Measurements from ENCODE around the gene USP28.
"Not testable (repeated sequence)": the region's sequence is repeated elsewhere in the genome, so short reads cannot be mapped to it uniquely, and the experiment has no call there.

DNA sequence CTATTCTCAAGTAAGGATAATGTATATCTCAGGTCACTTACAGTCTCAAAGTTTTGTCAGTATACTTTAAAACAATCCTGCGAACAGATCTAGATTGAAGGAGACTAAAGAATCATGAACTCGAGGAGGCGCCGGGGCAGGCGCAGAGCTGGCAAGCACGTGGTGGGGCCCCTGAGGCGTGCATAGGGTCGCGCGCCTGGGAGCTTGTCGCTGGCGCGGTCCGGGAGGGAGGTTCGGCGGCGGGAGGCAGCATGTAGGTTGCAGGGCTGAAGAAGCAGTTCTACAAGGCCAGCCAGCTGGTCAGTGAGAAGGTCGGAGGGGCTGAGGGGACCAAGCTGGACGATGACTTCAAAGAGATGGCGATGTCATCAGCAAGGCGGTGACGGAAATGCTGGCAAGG lies 86.4 kb downstream of the USP28 start:
- TF ChIP-seq, protein P1, sequence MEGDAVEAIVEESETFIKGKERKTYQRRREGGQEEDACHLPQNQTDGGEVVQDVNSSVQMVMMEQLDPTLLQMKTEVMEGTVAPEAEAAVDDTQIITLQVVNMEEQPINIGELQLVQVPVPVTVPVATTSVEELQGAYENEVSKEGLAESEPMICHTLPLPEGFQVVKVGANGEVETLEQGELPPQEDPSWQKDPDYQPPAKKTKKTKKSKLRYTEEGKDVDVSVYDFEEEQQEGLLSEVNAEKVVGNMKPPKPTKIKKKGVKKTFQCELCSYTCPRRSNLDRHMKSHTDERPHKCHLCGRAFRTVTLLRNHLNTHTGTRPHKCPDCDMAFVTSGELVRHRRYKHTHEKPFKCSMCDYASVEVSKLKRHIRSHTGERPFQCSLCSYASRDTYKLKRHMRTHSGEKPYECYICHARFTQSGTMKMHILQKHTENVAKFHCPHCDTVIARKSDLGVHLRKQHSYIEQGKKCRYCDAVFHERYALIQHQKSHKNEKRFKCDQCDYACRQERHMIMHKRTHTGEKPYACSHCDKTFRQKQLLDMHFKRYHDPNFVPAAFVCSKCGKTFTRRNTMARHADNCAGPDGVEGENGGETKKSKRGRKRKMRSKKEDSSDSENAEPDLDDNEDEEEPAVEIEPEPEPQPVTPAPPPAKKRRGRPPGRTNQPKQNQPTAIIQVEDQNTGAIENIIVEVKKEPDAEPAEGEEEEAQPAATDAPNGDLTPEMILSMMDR (IDR thresholded peaks at IDR 0.05), result not testable (repeated sequence)
- not testable (repeated sequence) for TF ChIP-seq EZH2 (IDR thresholded peaks at IDR 0.05)
